Glomerular visceral epithelial cell (primary cell): ENCODE data around the gene TMEM229B.

ENCODE experiments used
- DNase-seq: peaks from one replicate; pipeline ENCODE4 v3.0.0-alpha.2; 2016; ENCODE audit errors: extremely low spot score

Gene TMEM229B

DNA sequence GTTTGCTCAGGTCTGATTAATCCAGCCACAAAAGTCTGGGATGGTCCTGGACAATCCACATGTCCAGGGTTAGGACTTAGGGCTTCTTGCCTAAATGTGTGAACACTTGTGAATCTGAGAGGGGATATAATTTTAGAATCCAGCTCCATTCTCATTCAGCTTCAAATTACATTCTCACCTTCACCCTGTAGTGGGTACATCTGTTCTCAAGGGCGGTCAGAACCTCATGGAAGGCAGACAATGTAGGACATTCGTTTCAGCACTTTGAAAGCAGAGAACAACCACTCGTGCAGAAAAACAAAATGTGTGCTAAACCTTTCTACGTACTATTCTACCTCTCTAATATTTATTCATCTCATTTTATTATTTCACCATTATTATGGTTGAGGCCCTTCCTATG is 1.2 kb downstream of the TMEM229B start:
- DNase-seq: no peak

DNA sequence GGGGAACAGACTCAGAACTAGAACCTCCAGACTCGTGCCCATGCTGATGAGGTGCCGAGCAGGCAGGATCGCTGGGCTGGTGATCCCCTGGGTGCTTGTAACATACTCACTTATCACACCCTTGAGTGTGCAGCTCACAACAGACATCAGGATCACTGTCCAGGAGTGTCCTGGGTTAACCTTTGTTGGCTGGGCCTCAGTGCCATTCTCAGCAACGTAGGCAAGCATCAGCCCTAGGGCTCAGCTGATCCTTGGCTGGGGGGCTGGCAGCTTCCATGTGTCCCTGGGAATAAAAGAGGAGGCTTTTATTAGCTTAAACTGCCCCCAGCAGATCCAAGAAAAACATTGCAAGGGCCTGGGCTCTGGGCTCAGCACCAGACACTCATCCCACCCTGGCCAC is 1.6 kb downstream of the TMEM229B start:
- no peak for DNase-seq

DNA sequence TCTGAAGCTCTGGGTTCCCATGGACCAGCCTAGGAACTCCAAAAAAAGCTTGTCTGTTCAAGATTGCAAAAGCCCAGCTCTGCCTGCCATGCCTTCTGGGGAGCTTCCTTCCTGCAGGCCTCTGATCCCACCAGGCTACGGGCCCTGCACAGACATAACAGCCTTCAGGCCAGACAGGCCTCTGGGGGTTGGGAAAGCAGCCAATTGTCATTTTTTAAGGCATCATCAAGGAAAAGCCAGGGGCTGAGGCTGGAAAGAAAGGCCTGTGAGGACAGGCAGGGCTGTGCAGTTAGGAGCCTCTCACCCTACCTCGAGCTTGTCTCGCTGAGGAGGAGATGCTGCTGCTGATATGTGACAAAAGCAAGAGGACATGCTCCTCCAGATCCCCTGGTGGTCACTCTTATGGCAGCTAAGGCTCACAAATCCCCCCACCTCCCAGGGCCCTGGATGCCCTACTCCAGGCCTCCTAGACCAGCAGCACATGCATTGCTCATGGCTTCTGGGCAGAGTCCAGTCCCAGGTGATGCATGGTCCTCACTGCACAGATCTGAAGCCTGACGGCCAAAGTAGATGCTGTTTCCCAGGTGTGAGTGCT is 2.9 kb downstream of the TMEM229B start:
- DNase-seq: no peak

DNA sequence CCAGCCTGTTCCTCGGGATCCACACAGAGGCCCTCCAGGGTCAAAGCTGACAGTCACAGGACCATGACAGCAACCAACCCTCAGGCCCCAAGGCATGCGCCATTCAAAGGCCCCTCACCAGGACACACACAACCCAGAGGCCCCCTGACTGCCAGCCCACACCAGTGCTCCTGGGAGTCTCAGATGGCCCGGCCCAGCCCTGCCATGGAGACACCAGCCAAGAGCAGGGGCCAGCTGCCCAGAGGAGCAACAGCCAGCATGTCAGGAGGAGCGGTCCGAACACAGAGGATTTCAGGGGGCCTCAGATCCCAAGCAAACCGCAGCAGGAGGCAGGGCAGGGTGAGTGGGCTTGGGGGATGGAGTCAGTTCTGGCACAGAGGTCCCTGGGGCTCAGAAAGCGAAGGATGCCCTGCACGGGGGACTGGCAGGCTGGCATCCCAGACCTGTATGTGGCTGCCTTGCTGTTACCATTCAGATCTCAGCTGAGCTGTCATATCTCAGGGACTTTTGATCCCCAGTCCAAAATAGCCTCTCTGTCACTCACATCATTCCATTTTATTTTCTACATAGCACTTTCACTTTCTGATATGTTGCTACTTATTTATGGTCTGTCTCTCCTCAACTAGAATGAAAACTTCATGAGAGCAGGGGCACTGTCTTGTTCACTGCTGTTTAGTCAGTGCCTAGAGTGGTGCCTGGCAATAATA is 4.8 kb downstream of the TMEM229B start:
- no peak for DNase-seq

GRCh38 chr14:67482231-67483164 is 6.0 kb downstream of the TMEM229B start:
- no peak for DNase-seq

GRCh38 chr14:67480011-67480410 is 8.5 kb downstream of the TMEM229B start:
- DNase-seq: no peak

GRCh38 chr14:67478800-67479084 is 9.8 kb downstream of the TMEM229B start:
- DNase-seq: no peak

DNA sequence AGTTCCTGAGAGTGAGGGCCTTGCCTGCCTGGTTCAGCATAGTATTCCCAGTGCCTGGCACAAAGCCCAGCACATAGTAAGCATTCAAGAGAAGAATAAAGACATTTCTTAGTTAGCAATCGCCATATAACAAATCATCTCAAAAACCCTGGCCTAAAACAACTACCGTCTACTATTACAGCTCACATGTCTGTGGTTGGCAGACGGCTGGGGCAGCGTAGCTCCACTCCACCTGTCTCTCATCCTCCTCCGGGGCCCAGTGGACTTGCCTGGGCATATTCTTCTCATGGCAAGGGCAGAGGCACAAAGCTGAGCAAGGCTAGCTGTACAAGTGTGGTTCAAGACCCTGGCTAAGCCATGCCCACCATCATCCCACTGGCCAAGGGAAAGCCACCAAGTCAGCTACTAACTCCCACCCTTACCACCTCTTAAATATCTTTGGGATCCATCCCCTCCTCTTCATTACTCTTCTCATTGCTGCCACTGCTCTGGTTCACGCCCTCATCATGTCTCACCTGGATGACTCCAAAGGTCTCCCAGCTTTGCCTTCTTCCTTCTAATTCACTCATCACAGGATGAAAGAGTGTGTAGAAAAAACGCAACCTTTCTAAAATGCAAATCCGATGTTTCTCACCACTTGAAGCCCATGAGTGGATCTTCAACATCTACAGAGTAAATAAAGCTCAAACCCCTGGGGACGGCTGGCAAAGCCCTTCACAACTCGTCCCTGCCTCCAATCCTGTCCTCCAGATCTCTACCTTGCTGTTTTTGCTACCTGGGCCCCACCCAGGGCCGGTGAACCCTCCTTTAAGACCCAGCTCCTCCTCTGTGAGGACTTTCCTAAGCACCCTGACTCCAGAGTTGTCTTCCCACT is 10.4 kb downstream of the TMEM229B start:
- DNase-seq: no peak

DNA sequence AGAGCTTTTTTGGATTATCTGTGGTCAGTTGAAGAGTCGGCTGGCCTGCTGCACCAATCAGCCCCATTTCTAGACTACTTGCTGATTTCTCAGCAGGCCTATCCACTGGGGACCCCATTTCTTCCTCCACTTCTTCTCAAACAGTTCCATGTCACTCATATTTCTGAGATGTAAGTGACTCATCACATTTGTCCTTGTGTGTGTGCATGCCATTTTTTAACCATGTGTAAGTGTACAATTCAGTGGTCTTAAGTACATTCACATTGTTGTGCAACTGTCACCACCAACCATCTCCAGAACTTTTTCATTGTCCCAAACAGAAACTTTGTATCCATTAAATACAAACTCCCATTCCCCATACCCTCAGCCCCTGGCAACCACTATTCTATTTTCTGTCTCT is 14.2 kb downstream of the TMEM229B start:
- no peak for DNase-seq

DNA sequence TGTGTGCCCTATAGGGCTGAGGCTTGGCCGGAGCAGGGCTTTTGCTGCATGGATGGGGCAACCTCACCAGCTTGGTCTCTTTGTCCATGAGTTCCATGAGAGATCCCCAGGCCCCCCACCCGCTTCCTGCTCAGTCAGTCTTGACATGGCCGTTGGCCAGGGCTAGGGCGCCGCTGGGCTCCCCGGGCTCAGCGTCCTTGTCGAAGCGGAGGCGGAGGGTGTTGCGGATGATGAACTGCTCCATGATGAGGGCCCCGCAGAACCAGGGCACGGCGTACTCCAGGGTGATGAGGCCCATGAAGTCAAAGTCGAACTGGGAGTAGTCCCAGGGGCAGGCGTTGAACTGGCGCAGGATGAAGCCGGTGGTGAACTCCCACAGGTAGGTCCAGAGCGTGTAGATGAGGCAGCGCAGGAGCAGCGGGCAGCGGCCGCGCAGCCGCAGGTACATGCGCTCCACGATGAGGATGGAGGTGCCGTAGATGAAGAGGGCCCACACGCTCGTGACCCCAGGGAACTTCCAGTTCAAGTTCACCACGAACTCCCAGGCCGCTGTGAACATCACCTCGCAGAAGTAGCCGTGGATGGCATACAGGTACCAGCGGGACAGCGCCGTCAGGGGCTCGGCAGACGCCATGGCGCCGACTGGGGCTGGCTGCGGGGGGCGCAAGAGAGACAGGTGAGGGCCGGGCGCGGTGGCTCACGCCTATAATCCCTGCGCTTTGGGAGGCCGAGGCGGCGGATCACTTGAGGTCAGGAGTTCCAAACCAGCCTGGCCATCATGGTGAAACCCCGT is 15.0 kb downstream of the TMEM229B start:
- DNase-seq: no peak

- no peak for DNase-seq
These were observed 15.8 kb downstream of the TMEM229B start for GRCh38 chr14:67472726-67473125.

DNA sequence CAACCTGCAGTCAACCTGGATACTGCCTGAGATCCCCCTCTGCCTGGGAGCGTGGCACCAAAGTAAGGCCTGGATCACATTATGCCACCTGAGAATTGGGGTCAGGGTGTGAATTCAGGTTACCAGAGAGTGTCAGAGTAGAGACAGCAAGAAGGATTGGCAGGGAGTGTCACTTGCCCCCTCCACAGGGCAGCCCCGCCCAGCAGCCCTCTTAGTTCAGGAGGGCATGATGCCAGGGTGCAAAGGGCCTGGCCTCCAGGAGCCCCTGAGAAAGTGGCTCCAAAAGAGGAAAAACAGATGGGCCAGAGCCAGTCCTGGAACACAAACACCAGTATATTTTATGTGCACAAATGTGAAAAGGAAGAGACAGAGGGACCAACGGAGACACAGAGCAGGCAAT is 18.6 kb downstream of the TMEM229B start:
- no peak for DNase-seq

DNA sequence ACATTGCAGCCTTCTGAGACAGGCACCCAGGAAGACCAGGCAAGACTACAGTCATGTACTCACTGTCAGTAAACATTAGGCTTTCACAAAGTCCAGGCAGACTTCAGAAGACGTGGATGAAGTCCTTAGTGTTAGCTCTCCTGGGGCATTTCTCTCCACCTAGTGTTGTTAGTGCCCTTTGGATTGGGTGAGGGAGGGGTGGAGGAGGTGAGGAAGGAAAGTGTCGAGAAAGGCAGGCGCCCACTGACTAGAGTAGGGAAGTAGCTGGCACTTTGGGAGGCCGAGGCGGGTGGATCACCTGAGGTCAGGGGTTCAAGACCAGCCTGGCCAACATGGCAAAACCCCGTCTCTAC is 20.2 kb downstream of the TMEM229B start:
- DNase-seq: no peak

DNA sequence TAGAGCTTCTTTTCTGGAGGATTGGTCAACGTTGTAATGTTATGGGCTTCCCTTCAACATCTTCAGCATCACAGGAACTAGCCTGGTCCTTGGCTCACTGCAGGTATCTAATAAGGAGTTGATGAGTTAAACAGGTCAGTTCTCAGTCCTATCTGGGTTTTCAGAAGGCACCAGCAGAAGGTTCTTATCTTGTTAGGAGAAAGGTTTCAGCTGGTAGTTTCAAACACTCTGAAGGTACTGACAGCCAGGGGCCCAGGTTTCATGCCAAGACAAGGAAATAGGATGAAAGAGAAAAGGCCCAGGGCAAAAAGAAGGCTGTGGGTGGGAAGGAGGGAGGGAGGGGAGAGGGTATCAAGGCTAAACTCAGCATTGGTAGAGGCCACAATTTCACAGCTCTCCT is 21.4 kb downstream of the TMEM229B start:
- no peak for DNase-seq

DNA sequence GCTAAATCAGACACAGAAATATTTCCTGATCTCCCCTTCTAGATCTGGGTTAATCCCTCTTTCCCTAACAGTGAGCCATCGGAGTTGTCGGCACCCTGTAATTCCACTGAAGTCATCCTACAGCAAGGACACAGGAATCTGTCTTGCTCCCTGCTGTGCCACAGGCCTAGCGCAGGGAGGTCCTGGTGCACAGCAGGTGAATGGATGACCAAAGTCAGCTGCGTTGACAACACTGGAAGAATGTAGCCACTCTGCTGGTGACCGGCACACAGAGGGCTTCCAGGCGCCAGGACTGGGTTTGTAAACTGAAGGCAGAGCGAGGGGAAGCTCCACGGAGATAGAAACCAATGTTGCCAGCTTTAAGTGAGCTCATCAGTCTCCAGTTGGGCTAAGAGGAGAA is 23.6 kb downstream of the TMEM229B start:
- DNase-seq: no peak

DNA sequence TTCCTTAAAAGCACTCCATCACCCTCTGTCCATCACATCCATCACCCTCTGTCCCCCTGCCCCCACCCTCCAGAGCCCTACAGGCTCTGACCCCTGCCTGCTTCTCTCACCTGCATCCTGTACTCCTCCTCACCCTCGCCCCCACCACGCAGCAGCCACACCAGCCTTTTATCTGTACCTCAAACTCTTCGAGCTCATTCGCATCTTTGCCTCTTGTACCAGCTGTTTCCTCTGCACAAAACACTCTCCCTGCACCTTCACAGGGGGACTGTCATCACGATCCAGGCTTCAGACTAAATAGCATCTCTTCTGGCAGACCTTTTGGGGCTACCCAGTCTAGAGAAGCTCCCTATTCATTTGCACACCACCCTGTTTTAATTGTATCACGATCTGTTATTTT is 24.1 kb downstream of the TMEM229B start:
- DNase-seq: no peak

GRCh38 chr14:67463900-67464299 is 24.6 kb downstream of the TMEM229B start:
- no peak for DNase-seq

GRCh38 chr14:67461996-67462395 is 26.5 kb downstream of the TMEM229B start:
- DNase-seq: no peak

DNA sequence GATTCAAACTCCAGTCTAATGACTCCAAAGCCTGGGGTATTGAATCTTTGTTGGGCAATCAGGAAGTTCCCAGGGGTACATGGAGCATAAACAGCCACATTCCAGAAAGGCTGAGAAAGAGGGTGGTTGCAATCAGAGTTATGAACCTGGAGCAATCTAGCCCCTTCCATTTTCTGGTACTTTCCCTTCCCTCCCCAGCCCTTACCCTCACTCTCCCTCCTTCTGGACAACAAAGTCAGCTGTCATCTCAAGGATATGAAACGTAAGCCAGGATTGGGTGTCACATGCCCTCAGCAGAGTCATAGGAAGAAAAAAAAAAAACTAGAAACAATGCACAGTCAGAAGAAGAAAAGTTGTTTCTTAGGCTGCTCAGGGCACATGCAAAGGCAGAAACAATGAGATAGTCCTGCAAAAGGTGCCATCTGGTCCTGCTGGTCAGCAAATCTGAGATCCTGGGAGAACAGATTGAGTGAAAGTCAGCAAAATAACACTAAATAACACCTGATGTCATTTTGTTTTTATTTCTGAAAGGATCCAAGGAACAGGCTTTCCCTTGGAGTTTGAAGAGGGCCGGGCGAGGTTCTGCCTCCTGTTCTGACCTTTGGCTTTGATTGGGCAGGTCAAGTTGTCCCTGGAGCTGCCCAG is 27.1 kb downstream of the TMEM229B start:
- DNase-seq: peak; percentile 11

DNA sequence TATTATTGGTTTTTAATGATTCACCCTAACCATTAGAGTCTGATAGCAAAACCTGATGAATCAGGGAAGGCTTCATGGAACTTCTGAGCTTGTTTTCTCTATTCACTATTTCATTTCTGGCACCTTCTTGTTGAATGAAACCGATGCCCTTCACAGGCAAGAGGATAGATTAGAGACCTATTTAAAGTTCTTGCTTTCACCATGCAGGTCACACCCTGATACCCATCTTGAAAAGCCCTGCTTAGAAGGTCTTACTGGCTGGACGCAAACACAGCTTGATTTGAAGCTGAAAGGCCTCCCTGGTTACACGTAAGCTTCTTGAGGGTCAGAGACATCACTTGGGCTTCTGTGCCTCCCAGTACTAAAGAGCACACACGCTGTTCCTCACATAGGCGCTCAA is 29.2 kb downstream of the TMEM229B start:
- no peak for DNase-seq

DNA sequence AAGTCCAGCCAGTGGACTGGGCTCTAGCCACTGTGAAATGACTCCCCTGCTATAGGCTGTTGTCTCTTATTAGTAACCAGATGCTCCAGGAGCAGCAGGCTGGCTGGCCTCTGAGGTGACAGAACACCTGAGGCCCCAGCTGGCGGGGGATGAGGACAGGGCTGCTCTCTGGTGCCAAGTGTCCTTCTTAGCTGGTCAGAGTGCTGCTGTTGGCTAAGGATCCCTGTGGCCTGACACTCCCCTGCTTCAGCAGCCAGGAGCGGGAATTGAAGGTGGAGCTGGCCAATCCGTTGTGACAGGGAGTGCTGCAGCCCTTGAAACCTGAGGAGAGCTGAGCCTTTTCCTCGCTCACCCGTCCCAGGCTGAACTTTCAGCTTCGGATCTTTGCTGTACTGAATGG is 30.7 kb downstream of the TMEM229B start:
- DNase-seq: no peak
